ENCODE data around the gene EIF4G3.
"Not testable (repeated sequence)": the region's sequence is repeated elsewhere in the genome, so short reads cannot be mapped to it uniquely, and the experiment has no call there.

The EIF4G3 gene

DNA sequence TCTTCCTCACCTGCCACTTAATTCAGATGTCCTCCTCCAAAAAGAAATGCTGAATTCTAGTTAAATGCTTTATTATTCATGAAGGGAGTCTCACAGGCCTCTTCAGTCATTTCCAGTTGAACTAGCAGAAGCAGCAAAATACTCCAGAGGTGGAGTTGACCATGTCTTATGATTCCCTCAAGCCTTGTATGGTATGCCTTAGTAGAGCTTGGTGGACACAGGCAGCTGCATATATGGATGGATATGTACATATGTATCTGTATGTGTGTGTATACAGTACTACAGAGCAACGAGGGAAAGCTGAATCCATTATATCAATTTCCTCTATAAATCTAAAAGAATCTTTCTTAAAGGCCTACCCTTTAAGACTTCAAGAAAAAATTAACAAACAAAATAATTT, 306.0 kb downstream of the EIF4G3 start:
- no peak for DNase-seq (ENCODE audit: low spot score)

DNA sequence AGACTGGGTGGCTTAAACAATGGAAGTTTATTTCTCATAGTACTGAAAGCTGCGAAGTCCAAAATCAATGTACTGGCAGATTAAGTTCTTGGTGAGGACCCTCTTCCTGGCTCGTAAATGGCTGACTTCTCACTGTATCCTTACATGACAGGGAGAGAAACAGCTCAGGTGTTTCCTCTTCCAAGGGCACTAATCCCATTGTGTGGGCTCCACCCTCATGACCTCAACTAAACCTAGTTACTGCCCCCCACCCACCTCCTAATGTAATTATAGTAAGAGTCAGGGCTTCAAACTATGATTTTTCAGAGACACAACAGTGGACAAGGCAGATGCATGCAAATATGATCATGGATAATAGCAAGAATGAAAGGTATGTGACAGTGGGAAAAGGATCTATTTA, 308.4 kb downstream of the EIF4G3 start:
- no peak for DNase-seq (ENCODE audit: low spot score)

DNA sequence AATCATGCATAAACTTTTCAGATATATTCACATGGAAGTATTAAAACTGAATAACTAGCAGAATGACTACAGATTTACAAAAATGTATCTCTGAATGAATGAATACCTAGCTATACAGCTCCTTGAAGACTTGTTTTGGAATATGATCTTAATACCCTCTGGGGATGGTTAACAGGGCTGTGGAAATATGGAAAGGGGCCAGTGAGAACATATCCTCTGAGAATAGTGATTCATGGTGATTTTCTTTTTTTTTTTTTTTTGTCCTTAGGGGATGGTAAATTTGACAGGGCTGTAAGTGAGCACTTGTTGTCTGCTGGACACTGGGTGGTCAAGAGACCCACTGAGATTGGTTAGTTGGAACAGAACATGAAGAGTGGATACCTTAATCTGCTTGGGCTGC, 308.9 kb downstream of the EIF4G3 start:
- no peak for DNase-seq (ENCODE audit: low spot score)

DNA sequence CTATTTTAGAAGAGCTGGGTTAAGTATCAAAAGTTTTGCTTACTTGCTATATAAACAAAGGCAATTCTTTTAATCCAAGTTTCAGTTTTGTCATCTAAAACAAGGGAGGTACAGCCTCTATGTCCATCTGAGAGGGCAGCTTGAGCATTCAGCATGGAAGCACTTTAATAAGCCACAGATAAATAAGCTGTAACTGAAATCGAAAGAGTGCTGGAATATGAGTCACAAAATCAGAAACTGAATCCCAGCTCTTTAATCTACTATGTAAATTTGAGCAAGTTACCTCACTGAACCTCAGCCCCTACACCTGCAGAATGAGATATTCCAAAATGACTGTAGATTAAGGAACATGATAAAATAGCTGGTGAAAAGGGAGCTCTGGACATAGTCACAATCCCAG, 309.6 kb downstream of the EIF4G3 start:
- no peak for DNase-seq (ENCODE audit: low spot score)

DNA sequence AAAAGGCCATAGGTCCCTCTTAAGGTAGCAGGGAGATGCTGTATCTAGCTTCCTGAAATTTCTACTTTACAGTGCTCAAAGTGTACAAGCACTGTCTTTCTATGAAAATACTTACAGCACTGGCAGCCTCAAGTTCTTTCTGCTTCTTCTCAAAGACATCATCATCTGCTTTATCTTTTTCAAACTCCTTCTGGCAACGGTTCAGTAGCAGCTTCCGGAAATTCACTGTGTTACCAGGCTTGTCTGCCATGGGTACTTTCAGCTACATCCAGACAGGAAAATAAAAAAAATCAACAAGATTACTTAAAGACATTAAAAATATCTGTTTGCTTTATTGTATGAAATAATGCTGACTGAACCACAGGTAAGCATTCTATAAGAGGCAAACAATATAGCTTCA, 311.7 kb downstream of the EIF4G3 start:
- DNase-seq (ENCODE audit: low spot score), result no peak

DNA sequence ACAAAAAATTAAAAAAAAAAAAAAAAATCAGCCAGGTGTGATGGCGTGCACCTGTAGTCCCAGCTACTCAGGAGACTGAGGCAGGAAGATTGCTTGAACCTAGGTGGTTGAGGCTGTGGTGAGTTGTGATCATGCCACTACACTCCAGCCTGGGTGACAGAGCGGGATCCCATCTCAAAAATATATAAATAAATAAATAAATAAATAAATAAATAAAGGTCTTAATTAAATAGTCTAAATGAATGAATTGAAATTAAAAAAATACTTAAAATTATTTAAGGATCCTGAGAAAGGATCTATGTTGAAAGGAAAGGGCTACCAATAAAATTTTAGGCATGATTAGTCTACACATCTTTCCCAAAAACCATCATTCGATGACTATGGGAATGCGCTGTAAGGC, 322.2 kb downstream of the EIF4G3 start:
- no peak for DNase-seq (ENCODE audit: low spot score)

DNA sequence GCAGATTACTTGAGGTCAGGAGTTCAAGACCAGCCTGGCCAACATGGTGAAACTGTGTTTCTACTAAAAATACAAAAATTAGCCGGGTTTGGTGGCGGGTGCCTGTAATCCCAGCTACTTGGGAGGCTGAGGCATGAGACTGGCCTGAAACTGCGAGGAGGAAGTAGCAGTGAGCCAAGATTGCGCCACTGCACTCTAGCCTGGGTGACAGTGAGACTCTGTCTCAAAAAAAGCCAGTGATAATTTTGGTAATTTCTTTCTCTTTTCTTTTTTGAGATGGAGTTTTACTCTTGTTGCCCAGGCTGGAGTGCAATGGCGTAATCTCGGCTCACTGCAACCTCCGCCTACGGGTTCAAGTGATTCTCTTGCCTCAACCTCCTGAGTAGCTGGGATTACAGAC, 324.9 kb downstream of the EIF4G3 start:
- DNase-seq (ENCODE audit: low spot score), result not testable (repeated sequence)

DNA sequence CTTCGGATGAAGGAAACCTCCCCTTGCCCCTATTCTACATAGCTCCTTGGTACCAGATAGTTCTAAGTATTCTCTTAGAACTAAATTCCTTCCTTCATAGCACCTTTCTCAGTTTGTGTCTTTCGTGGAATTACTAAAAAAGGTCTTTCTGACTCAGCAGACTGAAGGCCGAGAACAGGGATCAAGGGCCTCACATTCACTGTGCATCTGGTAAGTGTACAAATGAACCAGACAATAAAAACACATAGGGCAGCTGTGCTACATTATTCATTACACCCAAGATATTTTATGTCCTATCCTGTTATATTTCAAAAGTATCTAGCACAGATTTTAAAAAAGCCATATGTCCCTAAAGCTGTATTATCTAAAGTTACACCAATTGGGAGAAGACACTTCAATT, 326.7 kb downstream of the EIF4G3 start:
- no peak for DNase-seq (ENCODE audit: low spot score)

DNA sequence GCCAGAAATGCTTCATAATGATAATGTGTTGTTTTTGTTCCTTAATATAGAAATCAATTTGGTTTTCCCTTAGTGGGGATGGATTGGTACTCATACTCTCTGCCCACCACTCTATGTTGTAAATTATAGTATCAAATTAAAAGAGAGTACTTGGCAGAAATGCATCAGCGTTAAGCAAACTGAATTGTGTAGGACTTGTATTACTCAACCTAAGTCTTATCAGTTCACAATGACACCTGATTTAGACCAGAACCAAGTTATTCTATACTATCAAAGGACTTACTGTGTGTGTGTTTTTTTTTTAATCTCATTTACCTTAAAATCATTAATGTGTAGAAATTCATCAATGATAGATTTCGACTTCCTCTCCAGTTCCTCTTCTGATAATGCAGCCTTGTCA, 327.6 kb downstream of the EIF4G3 start:
- no peak for DNase-seq (ENCODE audit: low spot score)

DNA sequence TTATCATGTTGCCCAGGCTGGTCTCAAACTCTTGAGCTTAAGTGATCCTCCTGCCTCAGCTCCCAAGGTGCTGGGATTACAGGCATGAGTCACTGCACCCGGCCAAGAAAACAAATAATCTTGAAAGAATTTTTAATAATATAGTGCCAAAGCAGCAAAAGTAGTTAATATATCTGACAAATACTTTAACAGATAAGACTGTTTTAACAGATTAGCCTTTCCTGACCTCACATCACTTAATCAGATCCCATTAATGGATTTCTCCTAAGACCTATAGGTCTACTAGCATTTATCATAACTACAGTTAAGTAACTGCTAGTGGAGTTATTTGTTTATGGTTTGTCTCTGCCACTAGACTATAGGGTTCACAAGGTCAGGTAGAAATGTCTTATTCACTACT, 328.5 kb downstream of the EIF4G3 start:
- no peak for DNase-seq (ENCODE audit: low spot score)

DNA sequence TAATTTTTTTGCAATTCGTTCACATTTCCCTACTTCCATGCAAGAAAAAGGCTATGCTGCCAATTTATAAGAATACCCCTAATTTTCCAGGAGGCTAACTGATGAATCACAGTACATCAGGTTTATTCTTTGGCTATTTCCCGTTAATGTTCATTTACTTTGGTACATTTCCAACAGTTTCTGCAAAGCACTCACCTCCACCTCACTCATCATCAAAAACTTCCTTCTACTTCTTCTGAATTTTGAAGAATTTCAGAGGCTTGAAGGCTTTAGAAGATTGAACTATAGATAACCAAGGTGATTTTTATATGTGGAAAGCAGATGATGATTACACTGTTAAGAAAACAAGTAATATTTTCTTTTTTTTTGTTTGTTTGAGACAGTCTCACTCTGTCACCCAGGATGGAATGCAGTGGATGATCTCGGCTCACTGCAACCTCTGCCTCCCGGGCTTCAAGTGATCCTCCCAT, 329.1 kb downstream of the EIF4G3 start:
- DNase-seq (ENCODE audit: low spot score), result no peak

DNA sequence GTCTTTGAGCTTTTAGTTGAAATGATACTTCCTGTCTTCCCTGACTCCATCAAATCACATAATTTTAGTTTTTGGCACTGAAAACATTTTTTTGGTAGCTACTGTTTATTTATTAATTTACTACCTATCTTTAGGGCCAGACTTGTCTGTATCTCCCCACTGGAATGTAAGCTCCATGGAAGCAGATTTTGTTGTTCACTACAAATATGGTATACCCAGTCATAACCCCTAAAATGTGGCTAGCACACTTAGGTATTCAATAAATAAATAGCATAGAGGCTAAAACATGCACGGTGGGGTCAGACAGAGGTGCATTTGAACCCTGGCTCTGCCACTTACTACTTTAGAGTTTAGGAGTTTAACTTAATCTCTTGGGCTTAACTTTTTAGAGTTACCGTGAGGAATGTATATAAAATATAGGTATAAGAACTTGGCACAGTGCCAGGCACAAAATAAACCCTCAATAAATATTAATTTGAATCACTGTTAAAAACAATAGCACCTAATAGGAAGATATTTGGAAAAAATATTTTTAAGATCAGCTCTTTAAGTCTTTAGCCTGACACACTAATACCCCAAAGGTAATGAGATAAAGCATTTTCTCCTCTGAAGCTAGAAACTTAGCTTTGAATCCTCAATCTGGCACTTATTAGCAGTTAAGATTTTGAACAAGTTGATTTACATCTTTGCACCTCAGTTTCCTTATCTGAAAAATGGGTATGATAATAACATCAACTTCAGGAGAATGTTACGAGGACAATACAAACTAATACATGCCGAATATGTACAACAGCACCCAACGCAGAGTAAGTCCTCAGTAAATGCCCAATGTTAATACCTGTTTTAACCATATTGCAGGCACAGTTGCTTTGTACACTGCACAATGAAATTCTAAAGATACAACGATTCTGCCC, 330.0 kb downstream of the EIF4G3 start:
- no peak for DNase-seq (ENCODE audit: low spot score)

DNA sequence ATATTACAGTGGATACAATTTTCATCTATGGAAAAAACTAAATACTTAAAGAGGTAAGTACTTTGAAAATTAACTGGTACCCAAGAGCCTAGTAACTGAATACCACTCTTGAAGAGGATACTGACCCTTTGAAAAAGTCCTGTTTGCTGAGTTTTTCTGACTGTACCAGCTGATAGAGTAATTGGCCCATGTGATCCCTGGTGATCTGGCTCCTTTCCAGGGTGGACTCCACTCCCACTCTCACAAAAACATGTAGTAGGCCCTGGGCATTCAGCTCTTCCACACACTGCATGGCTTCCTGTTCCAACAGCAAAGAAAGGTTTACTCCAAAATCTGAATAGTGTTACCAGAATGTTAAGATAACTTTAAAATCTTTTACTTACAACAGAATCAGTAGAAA, 336.0 kb downstream of the EIF4G3 start:
- no peak for DNase-seq (ENCODE audit: low spot score)

DNA sequence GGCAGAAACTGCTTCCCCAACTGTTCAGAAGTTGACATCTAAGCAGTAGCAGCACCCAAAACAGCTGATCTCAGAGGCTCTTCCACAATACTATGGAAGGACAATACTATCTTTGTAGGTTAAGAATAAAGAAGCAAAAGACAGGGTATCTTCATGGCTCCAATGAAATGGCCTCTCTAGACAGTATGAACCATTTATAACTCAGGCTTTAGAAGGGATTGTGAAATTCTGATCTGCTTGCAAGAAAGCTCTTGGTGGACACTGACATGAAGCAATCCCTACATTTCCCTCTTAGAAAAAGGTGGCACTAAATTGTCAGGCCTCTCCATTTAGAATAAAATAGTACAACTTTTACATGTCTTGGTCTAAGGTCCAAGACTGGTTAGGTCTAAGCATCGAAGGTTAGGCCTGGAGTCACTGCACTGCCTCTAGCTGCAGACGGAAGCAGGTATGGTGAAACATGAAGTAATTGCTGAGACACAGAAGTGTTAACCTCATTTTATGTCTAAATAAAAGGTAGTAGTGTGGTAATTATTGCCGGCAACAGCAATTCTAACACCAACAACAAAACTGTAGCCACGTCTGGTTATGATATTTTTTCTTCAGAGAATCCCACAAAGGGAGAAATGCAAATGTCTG, 339.0 kb downstream of the EIF4G3 start:
- no peak for DNase-seq (ENCODE audit: low spot score)

DNA sequence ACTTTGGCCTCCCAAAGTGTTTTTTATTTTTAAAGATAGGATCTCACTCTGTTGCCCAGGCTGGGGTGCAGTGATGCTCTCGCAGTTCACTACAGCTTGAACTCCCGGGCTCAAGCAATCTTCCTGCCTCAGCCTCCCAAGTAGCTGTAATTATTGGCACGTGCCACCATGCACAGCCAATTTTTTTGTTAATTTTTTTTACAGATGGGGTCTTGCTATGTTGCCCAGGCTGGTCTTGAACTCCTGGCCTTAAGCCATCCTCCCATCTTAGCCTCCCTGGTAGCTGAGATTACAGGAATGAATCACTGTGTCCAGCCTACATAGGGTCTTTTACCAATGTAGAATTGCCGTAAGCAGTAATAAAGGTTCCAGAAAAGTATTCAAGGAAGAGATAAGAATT, 340.5 kb downstream of the EIF4G3 start:
- no peak for DNase-seq (ENCODE audit: low spot score)

DNA sequence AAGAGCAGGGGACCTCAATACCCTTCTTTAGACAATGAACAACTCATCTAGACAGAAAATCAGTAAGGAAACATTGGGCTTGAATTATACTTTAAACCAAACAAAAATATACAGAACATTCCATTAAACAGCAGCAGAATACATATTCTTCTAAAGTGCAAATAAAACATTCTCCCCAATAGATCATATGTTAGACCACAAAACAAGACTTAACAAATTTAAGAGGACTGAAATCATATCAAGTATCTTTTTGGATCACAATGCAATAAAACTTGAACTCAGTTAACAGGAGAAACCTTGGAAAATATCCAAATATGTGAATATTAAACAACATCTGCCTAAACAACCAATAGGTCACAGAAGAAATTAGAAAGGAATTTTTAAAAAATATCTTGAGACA, 341.9 kb downstream of the EIF4G3 start:
- DNase-seq (ENCODE audit: low spot score), result no peak

DNA sequence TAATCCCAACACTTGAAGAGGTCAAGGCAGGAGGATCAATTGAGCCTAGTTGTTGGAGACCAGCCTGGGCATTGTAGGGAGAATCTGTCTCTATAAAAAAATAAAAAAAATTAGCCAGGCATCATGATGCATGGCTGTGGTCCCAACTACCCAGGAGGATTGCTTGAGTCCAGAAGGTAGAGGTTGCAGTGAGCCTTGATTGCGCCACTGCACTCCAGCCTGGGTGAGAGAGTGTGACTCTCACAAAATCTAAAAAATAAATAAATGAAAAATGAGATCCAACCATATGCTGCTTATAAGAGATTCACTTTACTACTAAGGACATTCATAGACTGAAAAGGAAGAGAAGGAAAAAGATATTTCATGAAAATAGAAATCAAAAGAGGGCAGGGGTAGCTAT, 342.5 kb downstream of the EIF4G3 start:
- DNase-seq (ENCODE audit: low spot score), result no peak

DNA sequence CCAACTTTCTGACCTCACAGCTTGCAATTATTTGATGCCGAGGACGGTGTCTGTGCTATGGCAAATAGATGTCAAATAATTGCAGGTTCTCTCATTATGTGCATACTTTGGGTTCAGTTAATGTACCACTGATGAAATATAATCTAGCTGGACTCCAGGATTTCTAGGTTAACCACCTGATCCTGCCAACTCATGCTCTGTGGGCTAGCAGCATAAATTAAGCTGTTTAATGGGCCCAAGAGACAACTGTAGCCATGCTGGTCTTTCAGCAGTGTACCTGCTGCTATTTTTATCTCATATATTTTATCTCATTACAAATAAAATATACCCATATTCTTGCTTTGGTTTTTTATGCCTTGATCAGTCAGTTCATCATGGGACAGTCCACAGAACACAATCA, 346.3 kb downstream of the EIF4G3 start:
- DNase-seq (ENCODE audit: low spot score), result no peak

DNA sequence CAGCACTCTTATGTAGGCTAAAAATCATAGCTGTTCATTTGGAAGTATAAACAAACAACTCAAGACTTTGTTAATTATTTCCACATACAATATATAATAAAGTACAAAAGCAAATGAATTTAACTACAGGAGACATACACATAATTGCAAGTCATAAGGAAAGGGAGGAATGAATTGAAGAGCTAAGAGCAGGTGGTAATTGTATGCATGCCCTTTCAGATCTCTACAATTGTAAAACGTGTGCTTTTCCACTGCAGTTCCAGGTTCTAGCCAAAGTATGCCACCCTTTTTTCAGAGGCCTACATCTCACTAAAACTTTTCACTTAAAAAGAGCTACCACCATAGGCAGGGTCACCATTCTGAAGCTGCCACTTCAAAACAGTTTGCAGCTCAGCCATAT, 346.8 kb downstream of the EIF4G3 start:
- DNase-seq (ENCODE audit: low spot score), result no peak

DNA sequence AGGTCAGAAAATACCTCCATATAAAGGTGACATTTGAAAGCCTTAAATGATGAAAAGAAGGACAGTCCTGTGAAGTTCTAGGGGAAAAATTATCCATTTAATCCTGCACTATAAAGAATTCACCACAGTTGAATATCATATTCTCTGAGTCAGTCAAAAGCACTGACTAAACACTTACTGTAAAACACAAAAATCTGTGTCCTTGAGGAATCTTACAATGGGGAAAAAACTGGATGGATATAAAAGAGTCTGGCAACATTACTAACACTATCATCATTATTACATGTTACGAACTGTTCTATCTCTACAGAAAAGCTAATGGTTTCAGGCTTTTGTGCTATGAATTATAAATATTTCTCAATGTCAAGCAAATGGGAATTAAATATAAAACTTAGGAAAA, 347.2 kb downstream of the EIF4G3 start:
- DNase-seq (ENCODE audit: low spot score), result no peak

DNA sequence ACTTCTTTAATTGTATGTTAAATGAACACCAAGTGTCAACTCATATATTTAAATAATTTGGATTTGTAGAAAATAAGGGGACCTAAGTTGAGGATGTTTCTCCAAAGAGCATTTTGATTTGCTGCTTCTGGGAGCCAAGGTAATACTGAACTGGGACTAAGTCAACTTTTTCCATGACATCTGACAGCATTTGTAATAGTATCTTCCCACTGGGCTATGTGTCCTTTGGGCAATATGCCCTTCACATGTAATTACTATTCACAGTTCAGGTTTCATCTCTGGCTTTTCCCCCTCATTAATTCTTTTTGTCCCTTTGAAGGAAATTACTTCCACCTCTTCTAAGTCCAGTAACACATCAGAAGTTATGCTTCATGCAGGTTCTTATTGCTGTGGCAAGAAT, 352.9 kb downstream of the EIF4G3 start:
- DNase-seq (ENCODE audit: low spot score), result no peak

DNA sequence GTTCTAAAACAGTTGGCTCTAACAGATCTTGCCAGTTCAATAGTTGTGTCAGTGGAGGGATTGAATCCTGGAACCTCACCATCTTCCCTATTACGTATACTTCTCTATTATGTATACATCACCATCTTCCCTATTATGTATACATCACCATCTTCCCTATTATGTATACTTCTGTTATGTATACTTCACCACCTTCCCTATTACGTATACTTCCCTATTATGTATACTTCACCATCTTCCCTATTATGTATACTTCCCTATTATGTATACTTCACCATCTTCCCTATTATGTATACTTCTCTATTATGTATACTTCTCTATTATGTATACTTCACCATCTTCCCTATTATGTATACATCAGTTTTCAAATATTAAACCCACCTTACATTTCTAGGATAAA, 355.2 kb downstream of the EIF4G3 start:
- no peak for DNase-seq (ENCODE audit: low spot score)

DNA sequence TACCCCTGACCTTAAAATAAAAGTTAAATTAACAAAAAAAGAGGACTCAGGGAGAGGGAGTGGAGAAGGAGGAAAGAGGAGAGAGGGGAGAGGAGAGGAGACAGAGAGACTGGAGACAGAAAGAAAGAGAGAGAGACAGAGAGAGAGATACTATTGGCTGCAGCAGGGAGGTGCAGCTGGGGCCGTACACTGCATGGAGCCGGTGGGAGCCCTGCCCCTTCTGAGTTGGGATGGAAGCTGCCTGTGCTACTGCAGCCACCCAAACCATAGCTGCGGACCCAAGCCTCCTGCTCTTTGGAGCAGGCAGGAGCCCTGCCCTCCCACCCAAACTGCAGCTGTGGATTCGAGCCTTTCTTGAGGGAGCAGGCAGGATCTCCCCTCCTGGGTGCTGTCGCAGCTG, 356.9 kb downstream of the EIF4G3 start:
- DNase-seq (ENCODE audit: low spot score), result no peak

DNA sequence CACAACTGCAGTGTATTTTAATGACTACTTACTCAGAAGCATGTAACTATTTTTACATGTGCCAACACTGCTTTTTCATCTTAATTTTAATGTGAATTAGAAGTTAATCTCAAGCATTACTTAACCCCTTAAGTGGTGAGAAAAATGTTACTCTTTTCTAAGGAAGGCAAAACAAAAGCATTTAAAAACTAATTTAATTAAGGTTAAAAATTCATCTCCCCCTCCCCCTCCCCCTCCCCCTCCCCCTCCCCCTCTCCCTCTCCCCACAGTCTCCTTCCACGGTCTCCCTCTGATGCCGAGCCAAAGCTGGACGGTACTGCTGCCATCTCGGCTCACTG, 362.2 kb downstream of the EIF4G3 start:
- no peak for DNase-seq (ENCODE audit: low spot score)
